Myocyte (in vitro differentiated cells): ENCODE data around the gene SIK1. TPM values are rescaled to one million over a fixed set of nuclear protein-coding genes. Genes with fewer than 3 reads are reported as not detected.
"Not testable (repeated sequence)": the region's sequence is repeated elsewhere in the genome, so short reads cannot be mapped to it uniquely, and the experiment has no call there.

Experiments
- DNase-seq: peaks from one replicate; pipeline ENCODE4 v3.0.0-alpha.2; 2012; ENCODE audit warnings: low read depth
- total RNA-seq: library from RNA; depleted of rRNA; stranded (reverse); fragments of >200 nt; gene quantifications from 2 replicates; pipeline ENCODE4 v1.2.3, GENCODE V29; 2014

SIK1 gene
- total RNA-seq, 1 donor from 2014 or later, result 31.9 TPM

DNA sequence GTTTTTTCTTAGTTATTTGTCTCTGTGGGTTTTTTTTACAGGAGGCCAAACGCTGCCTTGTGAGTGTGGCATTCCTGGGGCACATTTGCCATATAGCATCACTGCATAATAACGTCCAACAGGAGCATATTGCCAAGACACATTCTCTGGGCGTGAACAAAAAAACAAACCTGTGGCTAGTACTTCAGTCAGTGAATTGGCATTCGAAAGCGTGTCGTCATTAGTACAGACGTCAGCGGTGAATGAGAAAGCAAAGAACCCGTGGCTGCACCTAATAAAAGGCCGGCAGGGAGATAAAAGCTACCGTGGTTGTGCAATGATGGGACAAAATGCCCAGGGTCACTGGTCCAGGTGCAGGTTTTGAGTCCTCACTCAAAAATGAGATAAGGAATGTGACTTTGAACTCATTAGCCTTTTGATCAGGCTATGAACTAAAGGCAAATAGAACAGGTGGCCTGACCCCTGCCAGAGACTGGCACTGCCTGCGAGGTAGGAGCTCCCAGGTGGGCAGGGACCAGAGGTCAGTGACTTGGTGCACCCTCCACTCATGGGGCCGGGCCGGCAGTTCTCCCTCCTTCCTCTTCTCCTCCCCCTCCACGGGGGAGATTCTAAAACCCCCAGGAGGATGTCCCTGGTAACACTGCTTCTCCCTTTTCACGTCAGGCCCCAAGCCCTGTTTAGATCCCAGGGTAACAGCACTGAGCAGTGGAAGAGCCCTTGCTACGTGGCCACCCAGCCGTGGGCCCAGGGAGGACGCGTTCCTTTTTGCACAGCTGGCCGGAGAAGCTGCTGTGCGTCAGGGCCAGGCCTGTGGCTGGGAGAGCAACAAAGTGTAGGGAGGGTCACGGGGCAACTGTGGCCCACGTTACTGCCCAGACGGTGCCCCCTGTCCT, 14.2 kb upstream of the SIK1 start:
- DNase-seq, result not testable (repeated sequence)

- DNase-seq, result not testable (repeated sequence)
Observed at GRCh38 chr21:43439316-43440075, 12.6 kb upstream of the SIK1 start.

DNA sequence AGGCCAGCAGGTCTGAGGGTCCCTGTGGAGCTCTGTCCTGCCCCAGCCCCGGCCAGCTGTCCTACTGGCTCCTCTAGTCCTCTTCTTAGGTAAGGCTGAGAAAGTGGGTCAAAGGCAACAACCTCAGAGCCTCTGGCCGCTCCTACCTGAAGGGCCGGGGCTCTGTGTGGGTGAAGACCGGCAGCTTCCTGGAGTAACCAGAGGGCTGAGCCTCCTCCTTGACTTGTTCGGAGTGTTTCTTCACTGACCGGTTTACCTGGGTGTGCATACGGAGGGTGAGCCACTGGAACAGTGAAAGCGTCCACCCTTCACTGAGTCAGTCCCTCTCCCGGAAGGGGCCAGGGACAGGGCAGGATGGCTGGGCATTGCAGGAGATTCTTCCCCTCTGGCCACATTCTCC, 9.3 kb upstream of the SIK1 start:
- DNase-seq, result not testable (repeated sequence)

- DNase-seq, result not testable (repeated sequence)
Observed at GRCh38 chr21:43433340-43434136, 6.6 kb upstream of the SIK1 start.

DNA sequence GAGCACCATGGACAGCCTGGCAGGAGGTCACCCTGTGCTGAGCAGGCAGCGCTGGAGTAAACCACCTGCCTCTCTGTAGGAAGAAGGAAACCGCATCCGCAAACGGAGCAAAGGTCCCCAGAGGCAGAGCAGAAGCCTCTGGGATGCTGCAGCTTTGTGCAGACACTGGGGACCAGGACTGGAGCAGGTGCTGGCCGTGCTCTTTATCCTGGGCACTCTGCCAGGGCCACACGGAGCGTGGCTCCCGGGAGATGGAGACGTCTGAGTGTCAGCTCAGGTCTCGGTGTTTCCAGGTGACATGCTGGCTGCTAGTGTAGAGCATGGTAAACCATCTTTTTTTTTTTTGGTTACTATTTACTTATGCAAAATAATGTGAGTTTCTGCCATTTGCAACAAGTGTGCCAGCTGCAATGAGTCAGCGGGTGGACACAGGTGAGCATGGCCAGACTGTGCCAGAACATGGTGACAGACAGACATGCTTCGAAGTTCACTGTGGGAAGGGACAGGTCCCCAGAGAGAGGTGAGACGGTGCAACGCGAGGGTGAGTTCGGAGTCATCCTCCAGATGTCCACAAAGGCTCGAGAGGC, 4.0 kb upstream of the SIK1 start:
- not testable (repeated sequence) for DNase-seq

DNA sequence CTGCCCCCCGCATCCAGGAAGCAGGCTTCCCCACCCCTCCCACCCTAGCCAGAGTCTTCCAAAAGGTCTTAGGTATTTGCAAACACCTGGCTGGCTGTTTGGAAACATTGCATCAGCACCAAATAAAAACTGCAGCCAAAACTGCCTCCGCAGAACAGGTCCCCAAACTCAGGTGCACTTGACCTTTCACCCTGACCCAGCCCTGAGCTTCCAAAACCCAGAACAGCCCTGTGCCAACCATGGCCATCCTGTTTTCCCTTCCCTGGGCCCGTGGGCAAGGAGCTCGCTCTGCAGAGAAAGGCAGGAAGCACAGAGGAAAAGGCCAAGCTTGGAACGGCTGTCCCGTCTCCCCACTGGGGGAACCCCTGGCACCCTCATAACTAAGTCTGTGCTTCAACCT, 2.0 kb upstream of the SIK1 start:
- DNase-seq, result not testable (repeated sequence)

GRCh38 chr21:43427242-43427559, 270 bp upstream of the SIK1 start:
- not testable (repeated sequence) for DNase-seq

DNA sequence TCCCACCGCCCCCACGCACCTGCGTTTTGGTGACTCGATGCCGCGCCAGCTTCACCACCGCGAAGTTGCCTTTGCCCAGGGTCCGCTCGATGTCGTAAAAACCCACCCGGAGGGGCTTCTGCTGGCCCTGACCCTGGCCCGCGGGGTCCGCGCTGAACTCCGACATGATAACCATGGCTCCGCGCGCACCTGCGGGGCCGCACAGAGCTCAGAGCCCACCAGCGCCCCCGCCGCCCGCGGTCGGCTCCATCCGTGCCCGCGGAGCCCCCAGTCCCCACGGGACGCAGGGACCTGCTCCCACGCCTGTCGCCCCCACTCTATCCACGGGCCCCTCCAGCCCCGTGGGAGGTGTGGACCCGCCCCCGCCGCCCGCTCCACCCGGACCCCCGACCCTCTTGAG, 927 bp downstream of the SIK1 start:
- DNase-seq, result not testable (repeated sequence)

DNA sequence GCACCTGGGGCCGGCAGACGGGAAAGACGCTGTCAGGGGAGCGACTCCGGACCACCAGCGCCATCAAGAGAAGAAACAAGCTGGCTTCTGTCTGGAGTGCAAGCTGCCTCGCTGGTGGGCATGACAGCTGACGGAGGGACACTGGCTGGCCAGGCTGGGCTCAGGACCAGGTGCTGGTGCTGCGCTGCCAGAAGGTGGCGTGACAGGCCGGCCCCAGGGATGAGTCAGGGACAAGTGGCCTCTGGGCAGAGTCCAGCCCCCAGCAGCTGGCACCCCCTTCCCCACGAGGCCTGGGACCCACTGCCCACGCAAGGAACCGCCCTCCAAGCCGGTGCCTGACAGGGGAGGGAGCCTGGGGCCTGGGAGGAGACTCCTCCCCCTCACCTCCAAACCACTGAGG, 7.5 kb downstream of the SIK1 start:
- not testable (repeated sequence) for DNase-seq

DNA sequence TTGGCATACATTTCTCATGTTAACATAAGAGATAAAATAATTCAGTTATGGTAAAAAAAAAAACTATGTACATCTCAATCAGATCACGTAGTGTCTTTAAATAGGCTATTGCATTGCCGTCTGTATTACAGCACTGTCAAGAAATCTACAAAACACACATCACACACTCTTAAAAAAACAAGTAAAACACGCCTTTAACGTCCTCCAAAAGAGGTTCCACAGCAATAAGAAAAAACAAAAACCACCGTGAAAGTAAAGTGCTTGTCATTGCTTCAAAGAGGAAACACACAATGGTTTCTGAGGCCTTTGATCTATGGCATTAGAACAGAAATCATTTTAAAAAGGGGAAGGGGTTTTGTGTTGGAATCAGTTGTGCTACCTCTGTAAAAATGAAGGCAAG, 12.4 kb downstream of the SIK1 start:
- not testable (repeated sequence) for DNase-seq

- not testable (repeated sequence) for DNase-seq
Observed at GRCh38 chr21:43412020-43412788, 14.7 kb downstream of the SIK1 start.

DNA sequence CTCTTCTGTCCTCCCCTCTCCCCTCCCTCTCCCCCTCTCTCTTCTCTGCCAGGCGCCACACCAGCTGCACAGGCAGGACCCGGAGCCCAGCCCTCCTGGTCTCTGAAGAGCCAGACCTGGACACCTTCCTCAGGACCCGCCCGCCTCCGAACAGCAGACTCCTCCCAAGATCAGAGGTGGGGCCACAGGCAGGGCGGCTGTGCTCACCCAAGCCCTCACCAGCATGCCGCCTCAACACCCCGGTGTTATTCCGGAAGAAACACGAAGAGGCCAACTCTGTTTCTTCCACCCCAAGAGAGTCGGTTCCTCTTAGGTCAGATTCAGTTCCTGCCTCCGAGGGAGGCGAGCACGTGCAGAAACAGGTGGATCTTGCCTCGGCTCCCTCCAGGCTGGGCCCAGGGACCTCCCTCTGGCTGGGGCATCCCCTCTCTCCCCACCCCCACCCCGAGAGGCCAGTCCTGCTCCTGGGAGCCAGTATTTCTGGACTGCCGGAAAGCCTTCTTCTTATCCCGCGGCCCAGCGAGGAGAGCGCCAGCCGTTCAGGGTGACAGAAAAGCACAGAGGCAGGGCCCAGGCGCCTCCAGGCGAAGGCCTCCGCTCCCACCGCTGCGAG, 16.4 kb downstream of the SIK1 start:
- DNase-seq, result not testable (repeated sequence)

- DNase-seq, result not testable (repeated sequence)
Observed at GRCh38 chr21:43407139-43407538, 19.8 kb downstream of the SIK1 start.

GRCh38 chr21:43404450-43404849, 22.5 kb downstream of the SIK1 start:
- DNase-seq, result not testable (repeated sequence)

GRCh38 chr21:43403651-43404430, 23.1 kb downstream of the SIK1 start:
- not testable (repeated sequence) for DNase-seq

- DNase-seq, result not testable (repeated sequence)
Observed at GRCh38 chr21:43401125-43401524, 25.8 kb downstream of the SIK1 start.

GRCh38 chr21:43399595-43400015, 27.3 kb downstream of the SIK1 start:
- DNase-seq, result not testable (repeated sequence)

DNA sequence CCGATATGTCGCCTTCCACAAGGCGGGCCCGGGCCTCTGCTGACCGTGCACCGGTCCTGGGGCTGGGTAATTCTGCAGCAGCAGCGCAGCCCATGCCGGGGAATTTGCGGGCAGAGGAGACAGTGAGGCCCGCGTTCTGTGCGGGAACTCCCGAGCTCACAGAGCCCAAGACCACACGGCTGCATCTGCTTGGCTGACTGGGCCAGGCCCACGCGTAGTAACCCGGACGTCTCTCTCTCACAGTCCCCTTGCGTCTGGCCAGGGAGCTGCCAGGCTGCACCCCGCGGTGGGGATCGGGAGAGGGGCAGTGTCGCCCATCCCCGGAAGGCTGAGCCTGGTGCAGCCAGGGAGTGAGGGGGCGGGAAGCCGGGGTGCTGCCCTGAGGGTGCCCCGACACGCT, 27.8 kb downstream of the SIK1 start:
- not testable (repeated sequence) for DNase-seq

DNA sequence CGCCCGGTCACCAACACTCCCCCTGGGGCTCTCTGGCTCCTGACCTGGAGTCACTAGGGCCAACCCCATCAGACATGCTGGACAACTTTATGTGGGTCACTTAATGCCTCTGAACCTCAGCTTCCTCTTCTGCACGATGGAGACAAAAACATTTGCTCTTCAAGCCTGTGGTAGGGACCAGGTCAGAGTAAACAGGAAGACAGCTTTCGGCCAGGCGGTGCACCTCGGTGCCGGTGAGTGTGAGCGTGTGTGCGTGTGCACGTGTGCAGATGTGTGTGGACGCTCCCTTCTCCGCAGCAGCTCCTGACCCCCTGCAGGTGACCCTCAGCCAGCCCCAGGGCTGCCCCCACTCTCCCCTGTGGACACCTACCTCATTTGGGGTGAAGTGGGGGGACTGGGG, 28.4 kb downstream of the SIK1 start:
- DNase-seq, result not testable (repeated sequence)
